ENCODE results near the gene FBXO21.
"Not testable (repeated sequence)": the region's sequence is repeated elsewhere in the genome, so short reads cannot be mapped to it uniquely, and the experiment has no call there.

FBXO21 gene

GRCh38 chr12:117199956-117200744 lies 9.9 kb upstream of the FBXO21 start:
- not testable (repeated sequence) for DNase-seq

- DNase-seq, result not testable (repeated sequence)
Measured at GRCh38 chr12:117196334-117196733, 6.1 kb upstream of the FBXO21 start.

GRCh38 chr12:117195027-117195426 lies 4.8 kb upstream of the FBXO21 start:
- peak; percentile 7 for DNase-seq

DNA sequence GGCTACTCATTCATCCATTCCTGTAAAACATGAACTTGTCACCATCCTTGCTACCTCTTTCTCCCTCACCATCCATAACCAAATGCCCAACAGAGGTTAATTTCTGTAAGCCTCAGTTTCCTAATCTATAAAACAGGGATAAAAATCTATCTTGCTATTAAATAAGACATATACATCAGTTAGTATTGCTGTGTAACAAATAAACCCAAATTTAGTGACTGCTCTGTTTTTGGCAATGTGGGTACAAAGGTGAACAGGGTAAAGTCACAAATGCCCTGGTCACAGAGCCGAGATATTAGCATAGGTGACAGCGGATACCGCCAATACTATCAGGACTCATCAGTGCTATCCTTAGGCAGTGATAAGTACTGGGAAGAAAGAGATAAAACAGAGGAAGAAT lies 3.6 kb upstream of the FBXO21 start:
- no peak for DNase-seq

GRCh38 chr12:117192581-117192980 lies 2.3 kb upstream of the FBXO21 start:
- DNase-seq, result not testable (repeated sequence)

GRCh38 chr12:117192057-117192456 lies 1.8 kb upstream of the FBXO21 start:
- DNase-seq, result no peak

- DNase-seq, result peak; percentile 63
Measured at GRCh38 chr12:117189725-117190209, 503 bp downstream of the FBXO21 start.

DNA sequence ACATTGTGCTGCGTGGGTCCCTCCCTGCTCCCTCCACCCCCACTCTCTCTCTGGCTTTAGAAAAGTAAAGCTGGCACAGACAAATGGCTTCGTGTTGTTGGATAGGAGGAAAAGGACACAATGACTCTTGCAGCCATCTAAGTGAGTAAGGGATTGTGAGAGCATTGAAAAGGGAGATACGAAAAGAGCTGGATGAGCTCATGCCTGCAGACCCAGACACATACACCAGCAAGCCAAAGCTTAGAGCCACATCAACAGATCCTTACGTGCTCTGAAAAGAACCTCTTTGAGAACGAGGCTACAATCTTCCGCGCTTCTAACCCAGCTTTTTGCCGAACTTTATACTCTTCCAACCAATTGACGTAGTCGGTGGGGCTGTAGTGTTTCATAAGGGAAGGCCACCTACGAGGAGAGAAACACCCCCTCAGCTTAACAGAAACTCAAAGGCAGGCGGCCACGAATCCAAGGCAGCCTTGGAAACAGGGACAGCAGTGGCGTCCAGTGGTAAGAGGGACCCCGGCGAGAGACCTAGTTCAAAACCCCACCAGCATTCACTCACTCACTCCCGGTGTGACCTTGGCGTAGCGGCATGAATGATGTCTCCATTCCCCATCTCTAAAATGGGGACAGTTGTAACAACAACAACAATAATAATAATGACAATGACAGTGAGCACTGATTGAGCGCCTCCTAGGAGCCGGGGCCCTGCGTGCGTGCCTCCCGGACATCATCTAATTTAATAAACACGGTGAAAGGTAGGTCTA lies 1.1 kb downstream of the FBXO21 start:
- no peak for DNase-seq

DNA sequence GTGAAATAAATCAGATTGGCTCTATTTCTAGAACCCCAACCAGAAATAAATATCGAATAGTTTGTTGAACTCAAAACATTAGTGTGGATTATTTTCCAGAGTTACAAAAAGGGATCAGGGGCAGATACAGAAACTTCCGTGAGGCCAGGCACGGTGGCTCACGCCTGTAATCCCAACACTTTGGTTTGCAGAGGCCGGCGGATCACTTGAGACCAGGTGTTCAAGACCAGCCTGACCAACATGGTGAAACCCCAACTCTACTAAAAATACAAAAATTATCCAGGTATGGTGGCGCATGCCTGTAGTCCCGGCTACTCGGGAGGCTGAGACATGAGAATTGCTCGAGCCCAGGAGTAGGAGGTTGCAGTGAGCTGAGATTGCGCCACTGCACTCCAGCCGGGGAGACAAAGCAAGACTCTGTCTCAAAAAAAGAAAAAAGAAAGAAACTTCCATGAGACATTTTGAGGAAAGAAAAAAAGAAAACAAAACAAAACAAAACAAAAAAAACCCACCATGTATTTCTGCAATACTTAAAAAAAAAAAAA lies 2.1 kb downstream of the FBXO21 start:
- no peak for DNase-seq

GRCh38 chr12:117187421-117187820 lies 2.8 kb downstream of the FBXO21 start:
- DNase-seq, result no peak

GRCh38 chr12:117182866-117183265 lies 7.4 kb downstream of the FBXO21 start:
- DNase-seq, result no peak

GRCh38 chr12:117181468-117181843 lies 8.8 kb downstream of the FBXO21 start:
- not testable (repeated sequence) for DNase-seq

DNA sequence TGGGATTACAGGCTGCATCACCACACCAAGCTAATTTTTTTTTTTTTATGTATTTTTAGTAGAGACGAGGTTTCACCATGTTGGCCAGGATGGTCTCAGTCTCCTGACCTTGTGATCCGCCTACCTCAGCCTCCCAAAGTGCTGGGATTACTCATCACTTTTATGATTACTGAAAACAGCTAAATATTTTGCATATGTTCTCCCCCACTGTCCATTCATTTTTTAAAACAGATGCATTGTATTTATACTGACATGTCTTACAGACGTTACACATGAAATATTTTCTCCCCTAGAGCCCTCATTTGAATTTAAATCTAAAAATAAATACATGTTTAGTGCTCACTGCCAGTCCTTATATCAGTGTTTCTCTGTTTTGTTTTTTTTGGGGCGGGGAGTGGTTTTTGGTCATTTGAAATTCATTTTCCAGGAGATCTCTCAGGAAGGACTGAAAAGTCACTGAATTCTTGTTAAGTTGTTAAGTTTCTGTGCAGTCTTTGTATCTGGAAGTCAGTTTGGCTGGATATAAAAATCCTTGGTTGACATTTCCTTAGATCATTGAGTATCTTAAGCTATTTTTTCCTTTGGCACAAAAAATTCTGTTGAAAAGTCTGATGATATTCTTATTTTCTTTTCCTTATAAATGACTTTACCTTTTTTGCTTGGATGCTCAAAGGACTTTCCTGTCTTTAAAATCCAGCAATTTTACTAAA lies 9.4 kb downstream of the FBXO21 start:
- no peak for DNase-seq

DNA sequence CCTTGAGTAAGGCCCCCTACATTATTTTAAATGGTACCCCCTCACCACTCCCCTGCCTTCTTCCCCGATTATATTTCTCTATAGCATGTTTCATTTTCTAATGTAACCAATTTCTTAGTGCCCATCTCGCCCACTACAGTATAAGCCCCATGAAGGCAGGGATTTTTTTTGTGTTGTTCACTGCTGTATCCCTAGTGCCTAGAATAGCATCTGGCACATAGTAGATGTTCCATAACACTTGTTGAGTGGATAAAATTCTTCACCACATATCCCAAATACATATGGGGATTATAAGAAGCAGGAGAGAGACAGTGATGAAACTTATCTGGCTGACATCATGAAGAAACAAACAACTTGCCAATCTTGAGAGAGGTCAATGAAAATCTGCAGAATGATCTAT lies 11.5 kb downstream of the FBXO21 start:
- DNase-seq, result no peak

DNA sequence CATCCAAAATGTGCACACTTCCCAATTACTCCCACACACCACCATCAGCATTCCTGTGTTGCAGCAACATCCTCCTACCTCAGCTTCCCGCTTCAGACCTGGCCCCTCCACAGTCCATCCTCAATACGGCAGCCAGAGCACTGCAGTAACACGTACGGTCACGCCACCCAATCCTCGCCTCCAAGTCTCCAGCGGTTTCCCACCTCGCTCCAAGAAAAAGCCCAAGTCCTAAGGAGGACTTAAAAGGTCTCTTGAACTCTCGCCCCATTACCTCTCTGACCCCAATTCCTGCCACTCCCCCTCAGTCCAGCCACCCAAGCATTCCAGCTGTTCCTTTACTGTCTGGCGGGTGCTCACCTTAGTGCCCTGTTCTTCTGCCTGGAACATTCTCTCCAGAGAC lies 12.0 kb downstream of the FBXO21 start:
- DNase-seq, result no peak

- no peak for DNase-seq
Measured at GRCh38 chr12:117172168-117172567, 18.1 kb downstream of the FBXO21 start.

GRCh38 chr12:117171499-117172162 lies 18.6 kb downstream of the FBXO21 start:
- no peak for DNase-seq

DNA sequence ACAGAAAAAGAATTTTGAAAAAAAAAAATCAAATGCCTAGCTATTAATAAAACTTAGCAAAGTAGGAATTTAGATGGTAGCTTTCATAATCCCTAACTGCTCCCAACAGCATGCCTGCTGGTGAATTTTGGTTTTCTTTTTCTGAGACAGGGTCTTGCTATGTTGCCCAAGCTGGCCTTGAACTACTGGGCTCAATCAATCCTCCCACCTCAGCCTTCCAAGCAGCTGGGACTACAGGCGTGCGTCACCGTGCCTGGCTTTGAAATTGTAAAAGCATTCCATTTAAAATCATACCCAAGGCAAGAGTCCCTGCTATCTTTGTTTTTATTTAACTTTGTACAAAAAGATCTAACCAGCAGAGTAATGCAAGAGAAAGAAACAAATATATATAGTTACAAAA lies 20.7 kb downstream of the FBXO21 start:
- no peak for DNase-seq

- no peak for DNase-seq
Measured at GRCh38 chr12:117168976-117169375, 21.3 kb downstream of the FBXO21 start.

- no peak for DNase-seq
Measured at GRCh38 chr12:117167769-117168168, 22.5 kb downstream of the FBXO21 start.

- DNase-seq, result no peak
Measured at GRCh38 chr12:117166107-117166506, 24.2 kb downstream of the FBXO21 start.

DNA sequence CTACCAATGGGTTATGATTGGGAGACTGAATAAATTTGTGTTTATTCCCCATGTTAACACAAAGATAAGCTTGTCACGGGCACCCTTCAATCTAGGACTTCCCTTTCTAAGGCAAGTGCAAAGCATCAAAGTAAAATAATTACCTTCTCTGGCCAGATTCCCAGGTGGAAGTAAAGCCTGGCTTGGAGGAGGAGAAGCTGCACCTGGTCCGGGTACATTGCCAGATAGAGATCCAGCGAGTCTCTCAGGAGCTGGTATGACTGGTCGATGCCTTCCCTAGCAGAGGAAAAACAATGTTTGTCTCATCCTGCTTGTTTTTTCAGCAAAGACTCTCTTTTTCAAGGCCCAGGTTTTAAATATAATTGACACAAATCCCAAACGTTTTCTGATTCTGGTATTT lies 24.9 kb downstream of the FBXO21 start:
- DNase-seq, result no peak

GRCh38 chr12:117162633-117163032 lies 27.6 kb downstream of the FBXO21 start:
- no peak for DNase-seq

Data from NCI-H146 (cell line).